ENCODE measurements around the gene COL9A3. TPM values are rescaled to one million over a fixed set of nuclear protein-coding genes. Genes with fewer than 3 reads are reported as not detected.

The COL9A3 gene
- total and polyA plus RNA-seq, 5 donors: 4.3 to 13.0 (median 5.7) TPM

GRCh38 chr20:62780204-62780603, 36.6 kb upstream of the COL9A3 start:
- intact Hi-C loops (cut with DNase I): loop anchor here in 2 of 4 donors (10.0 kb wide), 1 partner anchor 275 kb away; no protein-coding TSS in a partner anchor
- Histone ChIP-seq H3K4me1 (ENCODE audit: control insufficient read depth, insufficient read depth, low read length) (peaks cover 4% of the 10 kb centered on the region), H3K9me3 (ENCODE audit: control insufficient read depth, low read length) (no peaks in the 10 kb centered on the region), H3K4me3 (ENCODE audit: low read length) (no peak overlapping the region), H3K27ac (ENCODE audit: low read length) (no peak overlapping the region), H3K27me3 (ENCODE audit: control insufficient read depth, insufficient read depth) (no peaks in the 10 kb centered on the region)
- 76% methylated on average over 20 of the region's 20 CpGs for WGBS
- no peak for ATAC-seq
- DNase-seq: no peak

GRCh38 chr20:62780696-62781095, 36.2 kb upstream of the COL9A3 start:
- no peak overlapping the region for H3K4me3 ChIP-seq (ENCODE audit: low read length)
- ATAC-seq (no peak), DNase-seq (no peak)
- WGBS: 87% methylated on average over 17 of the region's 17 CpGs
- H3K9me3 ChIP-seq (ENCODE audit: control insufficient read depth, low read length): no peaks in the 10 kb centered on the region
- intact Hi-C loops (cut with DNase I): loop anchor here in 2 of 4 donors (10.0 kb wide), 1 partner anchor 276 kb away; no protein-coding TSS in a partner anchor
- H3K27ac ChIP-seq (ENCODE audit: low read length): no peak overlapping the region
- peaks cover 4% of the 10 kb centered on the region for H3K4me1 ChIP-seq (ENCODE audit: control insufficient read depth, insufficient read depth, low read length)
- H3K27me3 ChIP-seq (ENCODE audit: control insufficient read depth, insufficient read depth): no peaks in the 10 kb centered on the region

DNA sequence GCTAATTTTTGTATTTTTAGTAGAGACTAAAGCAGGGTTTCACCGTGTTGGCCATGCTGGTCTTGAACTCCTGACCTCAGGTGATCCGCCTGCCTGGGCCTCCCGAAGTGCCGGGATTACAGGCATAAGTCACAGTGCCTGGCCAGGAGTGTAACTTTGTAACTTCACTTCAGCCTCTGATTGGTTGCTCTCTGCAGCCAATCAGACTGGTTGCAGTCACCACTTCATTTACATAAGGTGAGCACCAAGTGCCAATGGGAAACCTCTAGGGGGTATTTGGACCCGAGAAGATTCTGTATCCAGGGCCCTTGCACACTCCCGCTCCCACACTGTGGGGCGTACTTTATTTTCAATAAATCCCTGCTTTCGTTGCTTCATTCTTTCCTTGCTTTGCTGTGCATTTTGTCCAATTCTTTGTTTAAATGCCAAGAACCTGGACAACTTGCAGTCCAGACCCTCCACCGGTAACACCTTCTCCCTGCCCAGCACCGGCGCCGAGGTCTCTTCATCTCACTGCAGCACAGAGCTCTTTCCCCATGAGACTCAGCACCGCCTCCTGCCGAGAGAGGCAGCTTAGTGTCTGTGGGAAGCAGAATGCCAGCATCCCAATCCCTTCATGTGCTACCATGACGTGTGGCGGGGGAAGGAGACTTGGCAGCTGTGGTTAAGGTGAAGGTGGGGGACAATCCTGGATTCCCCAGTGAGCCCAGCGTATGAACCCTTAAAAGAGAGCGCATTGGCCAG, 34.5 kb upstream of the COL9A3 start:
- intact Hi-C loops (cut with DNase I): loop anchor here in 2 of 4 donors (10.0 kb wide), 1 partner anchor 278 kb away; no protein-coding TSS in a partner anchor
- no peak for ATAC-seq

GRCh38 chr20:62782893-62783278, 34.0 kb upstream of the COL9A3 start:
- no peaks in the 10 kb centered on the region for H3K27me3 ChIP-seq (ENCODE audit: control insufficient read depth, insufficient read depth)
- no peak for DNase-seq
- H3K4me1 ChIP-seq (ENCODE audit: control insufficient read depth, insufficient read depth, low read length): peaks cover 4% of the 10 kb centered on the region
- intact Hi-C loops (cut with DNase I): loop anchor here in 2 of 4 donors (10.0 kb wide), 1 partner anchor 278 kb away; no protein-coding TSS in a partner anchor
- WGBS: 44% methylated on average over 9 of the region's 9 CpGs
- no peak overlapping the region for H3K27ac ChIP-seq (ENCODE audit: low read length)
- H3K4me3 ChIP-seq (ENCODE audit: low read length): no peak overlapping the region
- ATAC-seq: peak in 1 of 2 donors; percentile 50
- no peaks in the 10 kb centered on the region for H3K9me3 ChIP-seq (ENCODE audit: control insufficient read depth, low read length)

More for the DNA sequence above, 34.5 kb upstream of the COL9A3 start:
- Histone ChIP-seq H3K4me3 (ENCODE audit: low read length) (no peak overlapping the region), H3K9me3 (ENCODE audit: control insufficient read depth, low read length) (no peaks in the 10 kb centered on the region), H3K27ac (ENCODE audit: low read length) (no peak overlapping the region), H3K4me1 (ENCODE audit: control insufficient read depth, insufficient read depth, low read length) (peaks cover 4% of the 10 kb centered on the region), H3K27me3 (ENCODE audit: control insufficient read depth, insufficient read depth) (no peaks in the 10 kb centered on the region)
- WGBS: 77% methylated on average over 18 of the region's 18 CpGs
- DNase-seq: no peak

DNA sequence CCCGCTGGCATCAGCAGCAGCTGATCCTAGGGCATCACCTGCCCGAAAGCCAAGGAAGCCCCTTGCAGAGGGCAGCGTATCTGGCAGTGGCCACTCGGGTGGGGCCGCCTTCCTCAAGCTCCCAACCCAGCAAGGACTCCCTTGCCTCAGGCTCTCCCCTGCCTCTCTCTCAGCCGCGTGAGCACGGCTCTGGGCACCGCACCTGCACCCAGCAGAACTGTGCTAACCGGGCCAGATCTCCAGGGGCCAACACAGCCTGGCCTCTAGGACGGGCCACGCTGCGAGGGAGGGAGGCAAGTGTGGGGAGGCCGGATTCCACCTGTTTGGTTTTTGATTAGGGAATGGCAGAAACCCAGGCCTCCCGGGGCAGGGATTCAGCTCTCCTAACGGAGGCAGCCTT, 32.4 kb upstream of the COL9A3 start:
- intact Hi-C loops (cut with DNase I): loop anchor here in 2 of 4 donors (10.0 kb wide), 1 partner anchor 280 kb away; no protein-coding TSS in a partner anchor
- H3K27ac ChIP-seq (ENCODE audit: low read length): no peak overlapping the region
- ATAC-seq: peak in 1 of 2 donors; percentile 15

DNA sequence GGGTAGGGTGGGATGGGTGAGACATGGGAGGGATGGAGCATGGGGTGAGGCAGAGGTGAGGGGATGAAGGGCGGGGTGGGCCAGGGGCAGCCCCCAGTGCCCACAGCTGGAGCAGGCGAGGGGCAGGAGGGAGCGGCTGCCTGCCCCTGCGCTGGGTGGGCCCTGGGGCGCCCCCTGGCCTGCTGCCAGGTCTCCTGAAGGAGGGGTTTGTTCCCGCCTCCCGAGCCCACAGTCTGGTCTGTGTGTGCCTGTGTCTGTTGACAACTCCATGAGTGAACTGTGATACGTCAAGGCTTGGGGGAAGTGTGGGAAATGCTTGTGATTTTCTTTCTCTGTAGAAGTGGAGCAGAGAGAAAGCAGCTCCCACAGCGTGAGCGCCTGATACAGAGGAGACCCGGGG, 31.5 kb upstream of the COL9A3 start:
- ATAC-seq: no peak
- WGBS: 55% methylated on average over 11 of the region's 11 CpGs
- Histone ChIP-seq H3K27me3 (ENCODE audit: control insufficient read depth, insufficient read depth) (no peaks in the 10 kb centered on the region), H3K27ac (ENCODE audit: low read length) (no peak overlapping the region), H3K4me1 (ENCODE audit: control insufficient read depth, insufficient read depth, low read length) (peaks cover 4% of the 10 kb centered on the region), H3K9me3 (ENCODE audit: control insufficient read depth, low read length) (no peaks in the 10 kb centered on the region), H3K4me3 (ENCODE audit: low read length) (no peak overlapping the region)
- DNase-seq: no peak
- intact Hi-C loops (cut with DNase I): loop anchor here in 3 of 4 donors (5.0 to 10.0 kb wide), 3 partner anchors 98 to 288 kb away; no protein-coding TSS in a partner anchor

More for the DNA sequence above, 32.4 kb upstream of the COL9A3 start:
- H3K27me3 ChIP-seq (ENCODE audit: control insufficient read depth, insufficient read depth): no peaks in the 10 kb centered on the region
- H3K9me3 ChIP-seq (ENCODE audit: control insufficient read depth, low read length): no peaks in the 10 kb centered on the region
- H3K4me1 ChIP-seq (ENCODE audit: control insufficient read depth, insufficient read depth, low read length): peaks cover 4% of the 10 kb centered on the region
- no peak overlapping the region for H3K4me3 ChIP-seq (ENCODE audit: low read length)
- WGBS: 88% methylated on average over 16 of the region's 16 CpGs
- DNase-seq: no peak

GRCh38 chr20:62786157-62786556, 30.7 kb upstream of the COL9A3 start:
- intact Hi-C loops (cut with DNase I): loop anchor here in 3 of 4 donors (5.0 to 10.0 kb wide), 3 partner anchors 99 to 289 kb away; no protein-coding TSS in a partner anchor
- Histone ChIP-seq H3K9me3 (ENCODE audit: control insufficient read depth, low read length) (no peaks in the 10 kb centered on the region), H3K27me3 (ENCODE audit: control insufficient read depth, insufficient read depth) (no peaks in the 10 kb centered on the region), H3K4me3 (ENCODE audit: low read length) (no peak overlapping the region), H3K4me1 (ENCODE audit: control insufficient read depth, insufficient read depth, low read length) (peaks cover 5% of the 10 kb centered on the region), H3K27ac (ENCODE audit: low read length) (no peak overlapping the region)
- ATAC-seq (no peak), DNase-seq (no peak)
- 79% methylated on average over 13 of the region's 13 CpGs for WGBS

DNA sequence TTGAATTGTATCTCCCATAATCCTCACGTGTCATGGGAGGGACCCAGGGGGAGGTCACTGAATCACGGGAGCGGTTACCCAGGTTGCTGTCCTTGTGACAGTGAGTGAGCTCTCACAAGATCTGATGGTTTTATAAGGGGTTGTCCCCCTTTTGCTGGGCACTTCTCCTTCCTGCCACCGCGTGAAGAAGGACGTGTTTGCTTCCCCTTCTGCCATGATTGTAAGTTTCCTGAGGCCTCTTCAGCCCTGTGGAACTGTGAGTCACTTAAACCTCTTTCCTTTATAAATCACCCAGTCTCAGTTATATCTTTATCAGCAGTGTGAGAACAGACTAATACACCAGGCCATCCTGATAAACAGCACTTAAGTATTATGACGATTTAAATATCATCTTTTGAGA, 29.5 kb upstream of the COL9A3 start:
- no peak overlapping the region for H3K4me3 ChIP-seq (ENCODE audit: low read length)
- ATAC-seq (no peak), DNase-seq (no peak)
- no peaks in the 10 kb centered on the region for H3K27me3 ChIP-seq (ENCODE audit: control insufficient read depth, insufficient read depth)
- no peak overlapping the region for H3K27ac ChIP-seq (ENCODE audit: low read length)
- H3K9me3 ChIP-seq (ENCODE audit: control insufficient read depth, low read length): no peaks in the 10 kb centered on the region
- WGBS: 72% methylated on average over 7 of the region's 7 CpGs
- H3K4me1 ChIP-seq (ENCODE audit: control insufficient read depth, insufficient read depth, low read length): peaks cover 6% of the 10 kb centered on the region
- intact Hi-C loops (cut with DNase I): loop anchor here in 3 of 4 donors (5.0 to 10.0 kb wide), 3 partner anchors 100 to 290 kb away; no protein-coding TSS in a partner anchor

GRCh38 chr20:62787866-62788265, 29.0 kb upstream of the COL9A3 start:
- intact Hi-C loops (cut with DNase I): loop anchor here in 3 of 4 donors (5.0 to 10.0 kb wide), 3 partner anchors 101 to 291 kb away; no protein-coding TSS in a partner anchor
- 73% methylated on average over 5 of the region's 5 CpGs for WGBS
- no peak for ATAC-seq

DNA sequence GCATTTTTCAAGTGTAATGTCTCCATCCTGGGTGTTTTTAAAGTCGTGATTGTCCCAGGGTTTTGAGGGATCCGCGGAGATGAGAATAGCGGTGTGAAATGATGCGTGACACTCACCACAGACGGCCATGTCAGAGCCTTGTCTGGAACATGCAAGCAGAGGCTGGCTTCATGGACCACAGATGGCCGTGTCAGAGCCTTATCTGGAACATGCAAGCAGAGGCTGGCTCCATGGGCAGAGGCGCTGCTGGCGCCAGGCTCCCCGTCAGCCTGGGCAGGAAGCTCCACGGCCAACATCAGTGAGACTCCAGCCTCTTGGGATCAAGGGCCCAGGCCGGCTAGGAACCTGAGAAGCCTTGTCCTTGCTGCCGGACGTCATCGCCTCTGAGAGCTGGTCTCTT, 28.2 kb upstream of the COL9A3 start:
- no peak overlapping the region for H3K4me3 ChIP-seq (ENCODE audit: low read length)
- 58% methylated on average over 15 of the region's 15 CpGs for WGBS
- intact Hi-C loops (cut with DNase I): loop anchor here in 3 of 4 donors (5.0 to 10.0 kb wide), 3 partner anchors 101 to 291 kb away; no protein-coding TSS in a partner anchor
- H3K4me1 ChIP-seq (ENCODE audit: control insufficient read depth, insufficient read depth, low read length): peaks cover 5% of the 10 kb centered on the region
- no peaks in the 10 kb centered on the region for H3K9me3 ChIP-seq (ENCODE audit: control insufficient read depth, low read length)
- H3K27ac ChIP-seq (ENCODE audit: low read length): no peak overlapping the region
- DNase-seq: no peak
- no peak for ATAC-seq
- H3K27me3 ChIP-seq (ENCODE audit: control insufficient read depth, insufficient read depth): no peaks in the 10 kb centered on the region

More at GRCh38 chr20:62787866-62788265, 29.0 kb upstream of the COL9A3 start:
- Histone ChIP-seq H3K27ac (ENCODE audit: low read length) (no peak overlapping the region), H3K4me3 (ENCODE audit: low read length) (no peak overlapping the region), H3K9me3 (ENCODE audit: control insufficient read depth, low read length) (no peaks in the 10 kb centered on the region), H3K27me3 (ENCODE audit: control insufficient read depth, insufficient read depth) (no peaks in the 10 kb centered on the region), H3K4me1 (ENCODE audit: control insufficient read depth, insufficient read depth, low read length) (peaks cover 2% of the 10 kb centered on the region)
- DNase-seq: no peak

GRCh38 chr20:62790075-62790474, 26.8 kb upstream of the COL9A3 start:
- Histone ChIP-seq H3K4me3 (ENCODE audit: low read length) (no peak overlapping the region), H3K27me3 (ENCODE audit: control insufficient read depth, insufficient read depth) (no peaks in the 10 kb centered on the region), H3K4me1 (ENCODE audit: control insufficient read depth, insufficient read depth, low read length) (peaks cover 7% of the 10 kb centered on the region), H3K9me3 (ENCODE audit: control insufficient read depth, low read length) (no peaks in the 10 kb centered on the region), H3K27ac (ENCODE audit: low read length) (no peak overlapping the region)
- DNase-seq (no peak), ATAC-seq (no peak)
- intact Hi-C loops (cut with DNase I): loop anchor here in 3 of 4 donors (5.0 to 10.0 kb wide), 3 partner anchors 118 to 285 kb away; no protein-coding TSS in a partner anchor
- 91% methylated on average over 12 of the region's 12 CpGs for WGBS
